Measurements from ENCODE around the gene FUBP1. TPM values are rescaled to one million over a fixed set of nuclear protein-coding genes. Genes with fewer than 3 reads are reported as not detected.
"Not testable (repeated sequence)": the region's sequence is repeated elsewhere in the genome, so short reads cannot be mapped to it uniquely, and the experiment has no call there.

The FUBP1 gene, protein sequence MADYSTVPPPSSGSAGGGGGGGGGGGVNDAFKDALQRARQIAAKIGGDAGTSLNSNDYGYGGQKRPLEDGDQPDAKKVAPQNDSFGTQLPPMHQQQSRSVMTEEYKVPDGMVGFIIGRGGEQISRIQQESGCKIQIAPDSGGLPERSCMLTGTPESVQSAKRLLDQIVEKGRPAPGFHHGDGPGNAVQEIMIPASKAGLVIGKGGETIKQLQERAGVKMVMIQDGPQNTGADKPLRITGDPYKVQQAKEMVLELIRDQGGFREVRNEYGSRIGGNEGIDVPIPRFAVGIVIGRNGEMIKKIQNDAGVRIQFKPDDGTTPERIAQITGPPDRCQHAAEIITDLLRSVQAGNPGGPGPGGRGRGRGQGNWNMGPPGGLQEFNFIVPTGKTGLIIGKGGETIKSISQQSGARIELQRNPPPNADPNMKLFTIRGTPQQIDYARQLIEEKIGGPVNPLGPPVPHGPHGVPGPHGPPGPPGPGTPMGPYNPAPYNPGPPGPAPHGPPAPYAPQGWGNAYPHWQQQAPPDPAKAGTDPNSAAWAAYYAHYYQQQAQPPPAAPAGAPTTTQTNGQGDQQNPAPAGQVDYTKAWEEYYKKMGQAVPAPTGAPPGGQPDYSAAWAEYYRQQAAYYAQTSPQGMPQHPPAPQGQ
- 243 TPM for total RNA-seq (ENCODE audit: unreplicated experiment)
- long read RNA-seq, transcript FUBP1-203 (20 exons, 2,378 nt) = major isoform, 13 of 66 reads
- long read RNA-seq, partial matches to known transcripts = 8 of 66 reads
- long read RNA-seq, other reads (novel, unspliced or antisense) = 43 of 66 reads

DNA sequence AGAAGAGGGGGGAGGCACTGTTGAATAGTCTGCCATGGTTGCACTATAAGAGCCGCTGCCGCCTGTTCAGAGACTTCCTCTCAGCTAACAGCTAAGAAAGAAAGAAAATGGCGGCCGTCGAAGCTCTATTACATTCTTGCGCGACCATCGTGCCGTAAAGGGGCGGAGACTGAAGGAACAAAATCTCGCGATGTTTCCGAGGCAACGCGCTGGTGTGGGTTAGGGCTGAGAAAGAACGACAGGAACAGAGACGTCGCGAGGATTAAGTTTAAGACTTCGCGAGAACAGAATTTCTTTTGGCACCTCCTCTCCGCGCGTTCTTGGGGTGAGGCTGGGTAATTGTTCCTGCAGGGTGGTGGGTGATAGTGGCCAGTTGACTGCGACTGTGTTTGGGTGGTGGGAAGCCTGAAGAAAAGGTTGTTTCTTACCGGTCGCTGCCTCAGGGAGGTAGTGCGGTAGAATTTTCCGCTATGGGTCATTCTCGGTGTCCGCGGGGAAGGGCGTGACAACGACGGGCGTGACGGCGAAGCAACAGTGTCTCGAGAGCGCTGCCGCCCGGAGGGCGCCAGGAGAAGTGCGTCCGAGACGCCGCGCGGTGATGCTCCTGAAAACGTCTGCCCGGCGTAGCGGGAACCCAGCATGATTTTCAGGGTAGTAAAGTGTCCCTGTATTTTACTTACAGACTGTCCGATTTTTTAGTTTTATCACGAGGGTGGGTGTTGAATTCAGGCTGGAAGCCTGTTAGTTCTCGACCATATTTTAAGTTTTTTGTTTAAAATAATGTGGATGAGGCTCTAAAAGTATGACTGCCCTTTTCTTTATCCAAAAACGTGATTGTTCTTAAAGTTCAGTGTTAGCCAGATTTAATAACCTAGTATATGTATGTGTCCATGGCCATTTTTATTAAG, at the start of gene FUBP1:
Gene FUBP1 (minus strand): TSS at position 104 of the 908 bp plus-strand sequence. CDS start 68 bp downstream, at position 36.
- DNase-seq = peak; percentile 91
- H3K36me3 Mint-ChIP-seq (ENCODE audit: unreplicated experiment) = no peaks in the 10 kb centered on the region
- H3K27me3 Mint-ChIP-seq (ENCODE audit: unreplicated experiment) = peaks cover 8% of the 10 kb centered on the region
- peaks cover 6% of the 10 kb centered on the region for H3K9me3 Mint-ChIP-seq (ENCODE audit: unreplicated experiment)
- peaks cover 38% of the 10 kb centered on the region for H3K4me1 Mint-ChIP-seq (ENCODE audit: low read depth, unreplicated experiment)
- H3K27ac Mint-ChIP-seq (ENCODE audit: unreplicated experiment) = no peak within 1 kb of the TSS
- TF ChIP-seq, protein P1, sequence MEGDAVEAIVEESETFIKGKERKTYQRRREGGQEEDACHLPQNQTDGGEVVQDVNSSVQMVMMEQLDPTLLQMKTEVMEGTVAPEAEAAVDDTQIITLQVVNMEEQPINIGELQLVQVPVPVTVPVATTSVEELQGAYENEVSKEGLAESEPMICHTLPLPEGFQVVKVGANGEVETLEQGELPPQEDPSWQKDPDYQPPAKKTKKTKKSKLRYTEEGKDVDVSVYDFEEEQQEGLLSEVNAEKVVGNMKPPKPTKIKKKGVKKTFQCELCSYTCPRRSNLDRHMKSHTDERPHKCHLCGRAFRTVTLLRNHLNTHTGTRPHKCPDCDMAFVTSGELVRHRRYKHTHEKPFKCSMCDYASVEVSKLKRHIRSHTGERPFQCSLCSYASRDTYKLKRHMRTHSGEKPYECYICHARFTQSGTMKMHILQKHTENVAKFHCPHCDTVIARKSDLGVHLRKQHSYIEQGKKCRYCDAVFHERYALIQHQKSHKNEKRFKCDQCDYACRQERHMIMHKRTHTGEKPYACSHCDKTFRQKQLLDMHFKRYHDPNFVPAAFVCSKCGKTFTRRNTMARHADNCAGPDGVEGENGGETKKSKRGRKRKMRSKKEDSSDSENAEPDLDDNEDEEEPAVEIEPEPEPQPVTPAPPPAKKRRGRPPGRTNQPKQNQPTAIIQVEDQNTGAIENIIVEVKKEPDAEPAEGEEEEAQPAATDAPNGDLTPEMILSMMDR (IDR thresholded peaks at IDR 0.05; ENCODE audit: partially characterized antibody, unreplicated experiment) = peak; percentile 68
- H3K4me3 Mint-ChIP-seq (ENCODE audit: unreplicated experiment) = no peak within 1 kb of the TSS

DNA sequence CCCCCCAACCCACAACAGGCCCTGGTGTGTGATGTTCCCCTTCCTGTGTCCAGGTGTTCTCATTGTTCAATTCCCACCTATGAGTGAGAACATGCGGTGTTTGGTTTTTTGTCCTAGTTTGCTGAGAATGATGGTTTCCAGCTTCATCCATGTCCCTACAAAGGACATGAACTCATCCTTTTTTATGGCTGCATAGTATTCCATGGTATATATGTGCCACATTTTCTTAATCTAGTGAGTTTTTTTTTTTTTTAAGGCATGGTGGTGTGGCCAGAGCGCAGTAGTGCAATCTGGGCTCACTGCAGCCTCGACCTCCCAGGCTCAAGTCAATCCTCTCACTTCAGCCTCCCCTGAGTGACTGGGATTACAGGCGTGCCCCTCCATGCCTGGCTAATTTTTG, 42.3 kb upstream of the FUBP1 start:
- DNase-seq; H3K4me3 Mint-ChIP-seq (ENCODE audit: unreplicated experiment); H3K9me3 Mint-ChIP-seq (ENCODE audit: unreplicated experiment); H3K27me3 Mint-ChIP-seq (ENCODE audit: unreplicated experiment); H3K27ac Mint-ChIP-seq (ENCODE audit: unreplicated experiment); H3K4me1 Mint-ChIP-seq (ENCODE audit: low read depth, unreplicated experiment); H3K36me3 Mint-ChIP-seq (ENCODE audit: unreplicated experiment): not testable (repeated sequence)

DNA sequence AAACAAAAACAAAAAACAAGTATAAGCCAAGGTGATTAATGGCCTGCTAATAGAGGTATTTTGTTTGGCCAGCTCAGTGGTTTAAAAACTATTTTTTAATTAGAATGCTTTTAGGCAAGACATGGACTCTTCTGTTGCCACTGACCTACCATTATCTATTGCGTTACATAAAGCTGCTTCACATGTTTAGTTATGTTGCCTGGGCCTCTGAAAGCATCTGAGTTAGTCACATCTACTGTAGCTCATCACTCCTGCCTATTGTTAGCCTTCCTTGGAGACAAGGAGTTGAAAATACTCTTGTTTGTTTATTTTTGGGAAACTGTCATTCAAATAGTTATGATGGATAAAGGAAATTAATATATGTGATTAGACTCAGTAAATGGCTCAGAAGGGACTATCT, 40.2 kb upstream of the FUBP1 start:
- H3K27ac Mint-ChIP-seq (ENCODE audit: unreplicated experiment) = no peak overlapping the region
- no peak for DNase-seq
- H3K4me1 Mint-ChIP-seq (ENCODE audit: low read depth, unreplicated experiment) = no peaks in the 10 kb centered on the region
- H3K9me3 Mint-ChIP-seq (ENCODE audit: unreplicated experiment) = no peaks in the 10 kb centered on the region
- no peaks in the 10 kb centered on the region for H3K36me3 Mint-ChIP-seq (ENCODE audit: unreplicated experiment)
- TF ChIP-seq, protein P1 (IDR thresholded peaks at IDR 0.05; ENCODE audit: partially characterized antibody, unreplicated experiment) = no peak
- peaks cover 2% of the 10 kb centered on the region for H3K27me3 Mint-ChIP-seq (ENCODE audit: unreplicated experiment)
- H3K4me3 Mint-ChIP-seq (ENCODE audit: unreplicated experiment) = no peak overlapping the region

DNA sequence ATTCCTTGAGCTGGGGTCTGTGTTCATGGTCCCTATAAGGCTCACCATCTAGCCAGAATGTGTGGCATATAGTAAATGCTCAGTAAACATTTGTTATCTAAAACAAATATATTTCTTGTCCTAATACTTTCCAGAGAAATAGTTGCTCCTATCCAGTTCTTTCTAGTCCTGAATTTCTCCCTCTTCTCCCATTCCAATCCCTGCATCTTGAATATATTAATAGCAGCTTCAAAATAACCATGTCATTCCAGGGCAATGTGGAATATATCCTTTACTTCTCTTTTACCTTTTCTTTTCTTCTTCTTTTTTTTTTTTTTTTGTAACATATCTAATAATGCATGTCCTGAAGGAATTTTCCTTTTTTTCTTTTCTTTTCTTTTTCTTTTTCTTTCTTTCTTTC, 36.3 kb upstream of the FUBP1 start:
- Mint-ChIP-seq H3K9me3 (ENCODE audit: unreplicated experiment) (no peaks in the 10 kb centered on the region), H3K4me3 (ENCODE audit: unreplicated experiment) (no peak overlapping the region), H3K4me1 (ENCODE audit: low read depth, unreplicated experiment) (no peaks in the 10 kb centered on the region)

More for the DNA sequence above, 36.3 kb upstream of the FUBP1 start:
- peaks cover 2% of the 10 kb centered on the region for H3K27me3 Mint-ChIP-seq (ENCODE audit: unreplicated experiment)
- DNase-seq = no peak
- H3K27ac Mint-ChIP-seq (ENCODE audit: unreplicated experiment) = no peak overlapping the region
- TF ChIP-seq, protein P1 (IDR thresholded peaks at IDR 0.05; ENCODE audit: partially characterized antibody, unreplicated experiment) = no peak
- H3K36me3 Mint-ChIP-seq (ENCODE audit: unreplicated experiment) = no peaks in the 10 kb centered on the region

Data from glutamatergic neuron (in vitro differentiated cells).